HepG2 (cell line): Measurements from ENCODE around the gene CHST6. TPM values are rescaled to one million over a fixed set of nuclear protein-coding genes. Genes with fewer than 3 reads are reported as not detected.
"Not testable (repeated sequence)": the region's sequence is repeated elsewhere in the genome, so short reads cannot be mapped to it uniquely, and the experiment has no call there.

Experiments used
- CREM ChIP-seq, 2 experiments: sonication (generic) in 1 of 2; formaldehyde crosslinking in 1 of 2; IDR thresholded peaks; 2 replicates each; pipeline versions ENCODE4 v1.4.0 to v1.6.1; 2016 to 2020; ENCODE audit warnings: antibody characterized with exemption in 1 of 2, mild to moderate bottlenecking in 1 of 2, missing genetic modification reagents in 1 of 2
- EP300 ChIP-seq, 3 experiments: sonication (generic) in 1 of 3; formaldehyde crosslinking in 1 of 3; IDR thresholded peaks; 2 replicates each; pipeline versions ENCODE4 v1.5.1 to v1.6.1; 2011 to 2020; ENCODE audit warnings: low read depth in 2 of 3, low read length in 2 of 3, borderline replicate concordance in 1 of 3, improper control_type of control experiment in 1 of 3, mild to moderate bottlenecking in 1 of 3, missing genetic modification reagents in 1 of 3, moderate library complexity in 1 of 3
- ERF ChIP-seq: IDR thresholded peaks from 2 replicates; pipeline ENCODE4 v1.6.1; 2018; ENCODE audit warnings: missing biosample characterization, missing genetic modification reagents
- NR2F1 ChIP-seq, 2 experiments: fragments of 450-650 bp in 1 of 2; formaldehyde crosslinking in 1 of 2; IDR thresholded peaks; 2 replicates each; pipeline versions ENCODE4 v1.5.0 to v1.6.1; 2016 to 2020; ENCODE audit warnings: mild to moderate bottlenecking in 1 of 2, missing compliant biosample characterization in 1 of 2, missing genetic modification reagents in 1 of 2, moderate library complexity in 1 of 2
- POLR2A ChIP-seq, 2 experiments: IDR thresholded peaks; 2 replicates each; pipeline ENCODE4 v1.6.1; 2011; ENCODE audit warnings: low read depth in 2 of 2, low read length in 2 of 2, mild to moderate bottlenecking in 1 of 2, moderate library complexity in 1 of 2; ENCODE audit not compliant: insufficient read depth in 1 of 2
- POLR2AphosphoS5 ChIP-seq: IDR thresholded peaks from 2 replicates; pipeline ENCODE4 v1.6.1; 2012; ENCODE audit warnings: low read depth, low read length
- SALL1 ChIP-seq: sonication (generic); formaldehyde crosslinking; IDR thresholded peaks from 2 replicates; pipeline ENCODE4 v1.8.0; 2022; ENCODE audit warnings: mild to moderate bottlenecking, missing genetic modification reagents
- SKI ChIP-seq: fragments of 450-650 bp; IDR thresholded peaks from one replicate; pipeline ENCODE4 v1.6.1; 2018; ENCODE audit warnings: mild to moderate bottlenecking; ENCODE audit not compliant: partially characterized antibody
- ZBTB38 ChIP-seq: sonication (generic); formaldehyde crosslinking; IDR thresholded peaks from 2 replicates; pipeline ENCODE4 v1.5.1; 2020; ENCODE audit warnings: mild to moderate bottlenecking, missing genetic modification reagents
- ZNF567 ChIP-seq: sonication (generic); formaldehyde crosslinking; IDR thresholded peaks from 2 replicates; pipeline ENCODE4 v1.8.1; 2023; ENCODE audit warnings: mild to moderate bottlenecking, missing genetic modification reagents, borderline replicate concordance
- ZNF709 ChIP-seq: sonication (generic); formaldehyde crosslinking; IDR thresholded peaks from 2 replicates; pipeline ENCODE4 v1.5.0; 2020; ENCODE audit warnings: mild to moderate bottlenecking, missing genetic modification reagents
- polyA plus RNA-seq, 8 experiments: library from polyadenylated mRNA; depleted of rRNA in 3 of 8; stranded (reverse) in 7 of 8; unstranded in 1 of 8; fragments of >200 nt; fragmentation: Illumina TruSeq in 4 of 8; extraction: Trizol in 4 of 8; gene quantifications; 2 replicates each; pipeline versions ENCODE4 v1.2.1 to v1.2.3, GENCODE V29; 2011 to 2016; ENCODE audit warnings: low read depth in 4 of 8, missing spikeins in 1 of 8, mixed read lengths in 1 of 8; ENCODE audit not compliant: insufficient read depth in 1 of 8
- total RNA-seq, 5 experiments: library from RNA; depleted of rRNA; stranded (reverse); fragments of >200 nt; fragmentation: Illumina TruSeq; extraction: Trizol; gene quantifications; 2 replicates each; pipeline ENCODE4 v1.2.3, GENCODE V29; 2016; ENCODE audit warnings: low read depth in 1 of 5
- TF ChIP-seq, protein P1 (sequence below): sonication (generic); formaldehyde crosslinking; IDR thresholded peaks from 2 replicates; pipeline ENCODE4 v1.4.0; 2020; ENCODE audit warnings: missing genetic modification reagents
- TF ChIP-seq, protein P2 (sequence below): sonication (generic); formaldehyde crosslinking; IDR thresholded peaks from 2 replicates; pipeline ENCODE4 v1.4.0; 2020; ENCODE audit warnings: missing genetic modification reagents, mild to moderate bottlenecking, borderline replicate concordance
- TF ChIP-seq, protein P3 (sequence below): sonication (generic); formaldehyde crosslinking; IDR thresholded peaks from 2 replicates; pipeline ENCODE4 v1.5.0; 2020; ENCODE audit warnings: mild to moderate bottlenecking, missing genetic modification reagents
- TF ChIP-seq, protein P4 (sequence below): sonication (generic); formaldehyde crosslinking; IDR thresholded peaks from 2 replicates; pipeline ENCODE4 v1.4.0; 2020; ENCODE audit warnings: missing genetic modification reagents, mild to moderate bottlenecking, borderline replicate concordance
- TF ChIP-seq, protein P5 (sequence below): IDR thresholded peaks from 2 replicates; pipeline ENCODE4 v1.6.1; 2012; ENCODE audit warnings: low read depth, low read length, improper control_type of control experiment

Gene CHST6
- total and polyA plus RNA-seq, 2 of the 13 experiments (the other 11 are each of a cell fraction or from before 2014, with no cell fraction given), result 0.18 to 0.91 TPM

DNA sequence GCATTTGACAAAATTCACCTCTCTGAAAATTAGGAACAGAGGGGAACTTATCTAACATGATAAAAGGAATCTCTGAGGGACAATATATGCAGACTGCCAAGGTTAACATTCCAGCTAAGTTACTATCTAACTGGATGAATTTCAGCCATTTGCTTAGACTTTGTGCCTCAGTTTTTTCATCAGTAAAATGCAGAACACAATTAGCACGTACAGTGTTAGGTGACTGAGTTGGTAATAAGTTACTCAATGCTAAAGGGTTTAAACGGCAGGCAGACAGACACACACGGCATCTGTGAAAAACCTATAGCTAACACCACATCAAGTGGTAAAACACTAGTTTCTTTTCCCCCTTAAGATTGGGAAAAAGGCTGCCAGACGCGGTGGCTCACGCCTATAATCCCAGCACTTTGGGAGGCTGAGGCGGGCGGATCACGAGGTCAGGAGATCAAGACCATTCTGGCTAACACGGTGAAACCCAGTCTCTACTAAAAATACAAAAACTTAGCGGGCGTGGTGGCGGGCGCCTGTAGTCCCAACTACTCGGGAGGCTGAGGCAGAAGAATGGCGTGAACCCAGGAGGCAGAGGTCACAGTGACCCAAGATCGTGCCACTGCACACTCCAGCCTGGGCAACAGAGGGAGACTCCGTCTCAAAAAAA lies 71.0 kb downstream of the CHST6 start (continued):
- TF ChIP-seq, protein P1, sequence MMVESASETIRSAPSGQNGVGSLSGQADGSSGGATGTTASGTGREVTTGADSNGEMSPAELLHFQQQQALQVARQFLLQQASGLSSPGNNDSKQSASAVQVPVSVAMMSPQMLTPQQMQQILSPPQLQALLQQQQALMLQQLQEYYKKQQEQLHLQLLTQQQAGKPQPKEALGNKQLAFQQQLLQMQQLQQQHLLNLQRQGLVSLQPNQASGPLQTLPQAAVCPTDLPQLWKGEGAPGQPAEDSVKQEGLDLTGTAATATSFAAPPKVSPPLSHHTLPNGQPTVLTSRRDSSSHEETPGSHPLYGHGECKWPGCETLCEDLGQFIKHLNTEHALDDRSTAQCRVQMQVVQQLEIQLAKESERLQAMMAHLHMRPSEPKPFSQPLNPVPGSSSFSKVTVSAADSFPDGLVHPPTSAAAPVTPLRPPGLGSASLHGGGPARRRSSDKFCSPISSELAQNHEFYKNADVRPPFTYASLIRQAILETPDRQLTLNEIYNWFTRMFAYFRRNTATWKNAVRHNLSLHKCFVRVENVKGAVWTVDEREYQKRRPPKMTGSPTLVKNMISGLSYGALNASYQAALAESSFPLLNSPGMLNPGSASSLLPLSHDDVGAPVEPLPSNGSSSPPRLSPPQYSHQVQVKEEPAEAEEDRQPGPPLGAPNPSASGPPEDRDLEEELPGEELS (CRISPR knock-in tag), result peak; percentile 46; the same call in 1 of the 2 replicates
- TF ChIP-seq SALL1 (peak; percentile 63; the same call in 1 of the 2 replicates), ZNF709 (0 out of 2 replicates have a peak, but pooled peaks have one; percentile 46), ZNF567 (CRISPR knock-in tag) (peak; percentile 77; the same call in 1 of the 2 replicates), ZBTB38 (peak; percentile 94), CREM (IDR thresholded peaks at IDR 0.05) (peak; percentile 27; the same call in 1 of the 2 replicates), POLR2A (IDR thresholded peaks at IDR 0.05; ENCODE audit: insufficient read depth in 1 of 2, low read depth in 2 of 2, low read length in 2 of 2) (0 out of 4 replicates have a peak, but pooled peaks of 1 of the 2 experiments have one; percentile 14), POLR2AphosphoS5 (peak; percentile 42), ERF (0 out of 2 replicates have a peak, but pooled peaks have one; percentile 47), NR2F1 (CRISPR knock-in tag; IDR thresholded peaks at IDR 0.05) (peak in 1 of 2 experiments; percentile 54; a peak in 1 of 4 replicates), SKI (peak; percentile 26), EP300 (IDR thresholded peaks at IDR 0.05; ENCODE audit: low read depth in 2 of 2, low read length in 2 of 2) (peak in 1 of 2 experiments; percentile 53; a peak in 1 of 4 replicates), EP300 (CRISPR knock-in tag; IDR thresholded peaks at IDR 0.05; ENCODE audit: borderline replicate concordance) (peak; percentile 46; the same call in 1 of the 2 replicates)
- TF ChIP-seq, protein P2, sequence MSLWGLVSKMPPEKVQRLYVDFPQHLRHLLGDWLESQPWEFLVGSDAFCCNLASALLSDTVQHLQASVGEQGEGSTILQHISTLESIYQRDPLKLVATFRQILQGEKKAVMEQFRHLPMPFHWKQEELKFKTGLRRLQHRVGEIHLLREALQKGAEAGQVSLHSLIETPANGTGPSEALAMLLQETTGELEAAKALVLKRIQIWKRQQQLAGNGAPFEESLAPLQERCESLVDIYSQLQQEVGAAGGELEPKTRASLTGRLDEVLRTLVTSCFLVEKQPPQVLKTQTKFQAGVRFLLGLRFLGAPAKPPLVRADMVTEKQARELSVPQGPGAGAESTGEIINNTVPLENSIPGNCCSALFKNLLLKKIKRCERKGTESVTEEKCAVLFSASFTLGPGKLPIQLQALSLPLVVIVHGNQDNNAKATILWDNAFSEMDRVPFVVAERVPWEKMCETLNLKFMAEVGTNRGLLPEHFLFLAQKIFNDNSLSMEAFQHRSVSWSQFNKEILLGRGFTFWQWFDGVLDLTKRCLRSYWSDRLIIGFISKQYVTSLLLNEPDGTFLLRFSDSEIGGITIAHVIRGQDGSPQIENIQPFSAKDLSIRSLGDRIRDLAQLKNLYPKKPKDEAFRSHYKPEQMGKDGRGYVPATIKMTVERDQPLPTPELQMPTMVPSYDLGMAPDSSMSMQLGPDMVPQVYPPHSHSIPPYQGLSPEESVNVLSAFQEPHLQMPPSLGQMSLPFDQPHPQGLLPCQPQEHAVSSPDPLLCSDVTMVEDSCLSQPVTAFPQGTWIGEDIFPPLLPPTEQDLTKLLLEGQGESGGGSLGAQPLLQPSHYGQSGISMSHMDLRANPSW, result 0 out of 2 replicates have a peak, but pooled peaks have one; percentile 25
- TF ChIP-seq, protein P3, sequence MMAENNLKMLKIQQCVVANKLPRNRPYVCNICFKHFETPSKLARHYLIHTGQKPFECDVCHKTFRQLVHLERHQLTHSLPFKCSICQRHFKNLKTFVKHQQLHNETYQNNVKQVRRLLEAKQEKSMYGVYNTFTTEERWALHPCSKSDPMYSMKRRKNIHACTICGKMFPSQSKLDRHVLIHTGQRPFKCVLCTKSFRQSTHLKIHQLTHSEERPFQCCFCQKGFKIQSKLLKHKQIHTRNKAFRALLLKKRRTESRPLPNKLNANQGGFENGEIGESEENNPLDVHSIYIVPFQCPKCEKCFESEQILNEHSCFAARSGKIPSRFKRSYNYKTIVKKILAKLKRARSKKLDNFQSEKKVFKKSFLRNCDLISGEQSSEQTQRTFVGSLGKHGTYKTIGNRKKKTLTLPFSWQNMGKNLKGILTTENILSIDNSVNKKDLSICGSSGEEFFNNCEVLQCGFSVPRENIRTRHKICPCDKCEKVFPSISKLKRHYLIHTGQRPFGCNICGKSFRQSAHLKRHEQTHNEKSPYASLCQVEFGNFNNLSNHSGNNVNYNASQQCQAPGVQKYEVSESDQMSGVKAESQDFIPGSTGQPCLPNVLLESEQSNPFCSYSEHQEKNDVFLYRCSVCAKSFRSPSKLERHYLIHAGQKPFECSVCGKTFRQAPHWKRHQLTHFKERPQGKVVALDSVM (CRISPR knock-in tag), result 0 out of 2 replicates have a peak, but pooled peaks have one; percentile 12
- TF ChIP-seq, protein P4, sequence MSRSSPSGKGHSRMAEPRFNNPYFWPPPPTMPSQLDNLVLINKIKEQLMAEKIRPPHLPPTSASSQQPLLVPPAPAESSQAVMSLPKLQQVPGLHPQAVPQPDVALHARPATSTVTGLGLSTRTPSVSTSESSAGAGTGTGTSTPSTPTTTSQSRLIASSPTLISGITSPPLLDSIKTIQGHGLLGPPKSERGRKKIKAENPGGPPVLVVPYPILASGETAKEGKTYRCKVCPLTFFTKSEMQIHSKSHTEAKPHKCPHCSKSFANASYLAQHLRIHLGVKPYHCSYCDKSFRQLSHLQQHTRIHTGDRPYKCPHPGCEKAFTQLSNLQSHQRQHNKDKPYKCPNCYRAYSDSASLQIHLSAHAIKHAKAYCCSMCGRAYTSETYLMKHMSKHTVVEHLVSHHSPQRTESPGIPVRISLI (CRISPR knock-in tag), result peak; percentile 78
- TF ChIP-seq CREM (CRISPR knock-in tag; IDR thresholded peaks at IDR 0.05), result not testable (repeated sequence)
- TF ChIP-seq, protein P5, sequence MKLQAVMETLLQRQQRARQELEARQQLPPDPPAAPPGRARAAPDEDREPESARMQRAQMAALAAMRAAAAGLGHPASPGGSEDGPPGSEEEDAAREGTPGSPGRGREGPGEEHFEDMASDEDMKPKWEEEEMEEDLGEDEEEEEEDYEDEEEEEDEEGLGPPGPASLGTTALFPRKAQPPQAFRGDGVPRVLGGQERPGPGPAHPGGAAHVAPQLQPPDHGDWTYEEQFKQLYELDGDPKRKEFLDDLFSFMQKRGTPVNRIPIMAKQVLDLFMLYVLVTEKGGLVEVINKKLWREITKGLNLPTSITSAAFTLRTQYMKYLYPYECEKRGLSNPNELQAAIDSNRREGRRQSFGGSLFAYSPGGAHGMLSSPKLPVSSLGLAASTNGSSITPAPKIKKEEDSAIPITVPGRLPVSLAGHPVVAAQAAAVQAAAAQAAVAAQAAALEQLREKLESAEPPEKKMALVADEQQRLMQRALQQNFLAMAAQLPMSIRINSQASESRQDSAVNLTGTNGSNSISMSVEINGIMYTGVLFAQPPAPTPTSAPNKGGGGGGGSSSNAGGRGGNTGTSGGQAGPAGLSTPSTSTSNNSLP, result peak; percentile 58; the same call in 1 of the 2 replicates
